ENCODE data around the gene HDDC3. TPM values are rescaled to one million over a fixed set of nuclear protein-coding genes. Genes with fewer than 3 reads are reported as not detected.
"Not testable (repeated sequence)": the region's sequence is repeated elsewhere in the genome, so short reads cannot be mapped to it uniquely, and the experiment has no call there.

Gene HDDC3
- total RNA-seq, 1 experiment from 2014 or later = 13.3 TPM

DNA sequence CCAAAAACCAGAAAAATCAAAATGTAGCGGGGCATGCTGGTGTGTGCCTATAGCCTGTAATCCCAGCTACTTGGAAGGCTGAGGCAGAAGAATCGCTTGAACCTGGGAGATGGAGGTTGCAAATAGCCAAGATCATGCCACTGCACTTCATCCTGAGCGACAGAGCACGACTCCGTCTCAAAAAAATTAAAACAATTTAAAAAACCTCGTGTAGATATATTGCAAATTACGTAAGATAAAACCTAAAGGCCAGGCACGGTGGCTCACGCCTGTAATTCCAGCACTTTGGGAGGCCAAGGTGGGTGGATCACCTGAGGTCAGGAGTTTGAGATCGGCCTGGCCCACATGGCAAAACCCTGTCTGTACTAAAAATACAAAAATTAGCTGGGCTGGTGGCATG is 5.6 kb downstream of the HDDC3 start:
- not testable (repeated sequence) for H3K4ac ChIP-seq (ENCODE audit: low read depth, low read length); H2AFZ ChIP-seq (ENCODE audit: low read length); H2BK20ac ChIP-seq (ENCODE audit: low read depth, low read length, poor library complexity, severe bottlenecking); H4K91ac ChIP-seq (ENCODE audit: insufficient read length, low read depth, low read length); DNase-seq; H3K79me2 ChIP-seq (ENCODE audit: insufficient read depth, low read length); H3K4me2 ChIP-seq (ENCODE audit: insufficient read depth, insufficient read length, low read length); H2BK12ac ChIP-seq (ENCODE audit: insufficient read length, low read depth, low read length); H3K9me3 ChIP-seq (ENCODE audit: control insufficient read depth, low read depth, low read length); H2BK120ac ChIP-seq (ENCODE audit: low read depth, low read length, poor library complexity, severe bottlenecking); H4K20me1 ChIP-seq (ENCODE audit: control insufficient read depth, insufficient read depth, insufficient read length); H2AK5ac ChIP-seq (ENCODE audit: insufficient read length, low read length); H3K27me3 Mint-ChIP-seq (ENCODE audit: low read depth); H3K9me3 Mint-ChIP-seq; H3K18ac ChIP-seq (ENCODE audit: insufficient read length, low read depth, low read length); H3K23me2 ChIP-seq (ENCODE audit: insufficient read length, low read depth, low read length, poor library complexity, severe bottlenecking); H2BK5ac ChIP-seq (ENCODE audit: insufficient read length, low read length); H3K4me3 Mint-ChIP-seq; H2BK15ac ChIP-seq (ENCODE audit: low read depth, low read length); H3K4me1 ChIP-seq (ENCODE audit: insufficient read depth, low read length); H3K56ac ChIP-seq (ENCODE audit: insufficient read length, low read depth, low read length); H3K27me3 ChIP-seq (ENCODE audit: insufficient read depth, low read length); H3K14ac ChIP-seq (ENCODE audit: insufficient read depth, low read length); H3K9ac ChIP-seq (ENCODE audit: extremely low read depth, insufficient read length, low read length); H4K5ac ChIP-seq (ENCODE audit: insufficient read length, low read depth, low read length); H3K23ac ChIP-seq (ENCODE audit: insufficient read length, low read depth, low read length); H3K79me1 ChIP-seq (ENCODE audit: insufficient read depth, low read depth, low read length, poor library complexity, severe bottlenecking); H3K36me3 Mint-ChIP-seq (ENCODE audit: insufficient read depth in 1 of 3, low read depth in 3 of 3); H3T11ph ChIP-seq (ENCODE audit: low read length); H3K27ac ChIP-seq (ENCODE audit: insufficient read length, low read depth, low read length); H4K8ac ChIP-seq (replicated peaks; ENCODE audit: insufficient read length, low read depth, low read length)
- Mint-ChIP-seq H3K4me1 (peaks cover 13 to 19% of the 10 kb centered on the region in 2 experiments), H3K27ac (peak overlapping the region in 1 of 3 experiments; percentile 55; a peak in 1 of 7 replicates)
- no CpG with 5 or more reads among the region's 10 CpGs for WGBS (ENCODE audit: extremely low coverage, insufficient read length, low lambda C conversion rate)
